Lower leg skin (tissue), 3 donors: ENCODE results near the gene PPARG.

Source experiments
- CTCF ChIP-seq, 3 donors: fragments of 450-650 bp; IDR thresholded peaks; one replicate each; pipeline ENCODE4 v1.5.1; 2016; ENCODE audit warnings: antibody characterized with exemption in 3 of 3, mild to moderate bottlenecking in 3 of 3, moderate library complexity in 2 of 3
- POLR2A ChIP-seq, 2 donors: fragments of 450-650 bp; IDR thresholded peaks; one replicate each; pipeline ENCODE4 v1.6.1; 2016 to 2017; ENCODE audit warnings: antibody characterized with exemption in 2 of 2, mild to moderate bottlenecking in 1 of 2, moderate library complexity in 1 of 2

- TF ChIP-seq POLR2A (IDR thresholded peaks at IDR 0.05) (no peak), CTCF (IDR thresholded peaks at IDR 0.05) (no peak)
Observed at GRCh38 chr3:12437861-12438260, 149.0 kb downstream of the PPARG start.
